ENCODE data around the gene NPAS2.

- TF ChIP-seq POLR2A (IDR thresholded peaks at IDR 0.05) (no peak), EP300 (IDR thresholded peaks at IDR 0.05; ENCODE audit: low read depth) (no peak), CTCF (IDR thresholded peaks at IDR 0.05) (no peak)
Measured at GRCh38 chr2:101025561-101025960, 205.6 kb downstream of the NPAS2 start.

Measured in transverse colon (tissue), 3 donors.